Esophagus muscularis mucosa (tissue), 4 donors: ENCODE data around the gene ARMC9. TPM values are rescaled to one million over a fixed set of nuclear protein-coding genes. Genes with fewer than 3 reads are reported as not detected.
A peak's percentile ranks its signal among the peaks of the same experiment; 100 is the strongest.

Experiments used
- DNase-seq: peaks from one replicate; pipeline ENCODE4 v3.0.0-alpha.2; 2017; ENCODE audit errors: extremely low spot score
- H3K27ac ChIP-seq, 4 donors: fragments of 200-600 bp; sonication (generic); replicated peaks in 1 of 4; 1 replicate in 3 of 4; 2 replicates in 1 of 4; pipeline ENCODE4 v1.5.1; 2016 to 2019; ENCODE audit warnings: mild to moderate bottlenecking in 1 of 4
- H3K27me3 ChIP-seq, 4 donors: fragments of 200-600 bp; sonication (generic); one replicate each; pipeline versions ENCODE4 v1.5.1 to v1.6.0; 2016 to 2019
- H3K36me3 ChIP-seq, 4 donors: fragments of 200-600 bp; sonication (generic); one replicate each; pipeline ENCODE4 v1.5.1; 2016 to 2019
- H3K4me1 ChIP-seq, 4 donors: fragments of 200-600 bp; sonication (generic); one replicate each; pipeline ENCODE4 v1.5.1; 2016 to 2019
- H3K4me3 ChIP-seq, 4 donors: fragments of 200-600 bp; sonication (generic); 1 replicate in 2 of 4; 2 replicates in 2 of 4; pipeline ENCODE4 v1.5.1; 2016 to 2019; ENCODE audit warnings: mild to moderate bottlenecking in 4 of 4, moderate library complexity in 1 of 4
- H3K9me3 ChIP-seq, 4 donors: fragments of 200-600 bp; sonication (generic); 1 replicate in 3 of 4; 2 replicates in 1 of 4; pipeline ENCODE4 v1.5.1; 2016 to 2019
- EP300 ChIP-seq: sonication (generic); formaldehyde crosslinking; IDR thresholded peaks from one replicate; pipeline ENCODE4 v1.6.1; 2017; ENCODE audit warnings: antibody characterized with exemption
- POLR2A ChIP-seq: fragments of 450-650 bp; IDR thresholded peaks from one replicate; pipeline ENCODE4 v1.6.1; 2017; ENCODE audit warnings: antibody characterized with exemption, moderate library complexity, mild to moderate bottlenecking, low read depth
- POLR2AphosphoS5 ChIP-seq, 2 donors: sonication (generic); formaldehyde crosslinking; IDR thresholded peaks; one replicate each; pipeline ENCODE4 v1.6.1; 2017; ENCODE audit warnings: antibody characterized with exemption in 2 of 2
- WGBS: methylation state at CpG from one replicate; pipeline ENCODE4 v1.1.5; 2018; 5-methylcytosine and 5-hydroxymethylcytosine counted together
- intact Hi-C: fragments of 100-400 bp; cut with DNase I; formaldehyde crosslinking; loops from one replicate; pipeline ENCODE4 v1.15.1; 2023
- total RNA-seq, 4 donors: library from RNA; depleted of rRNA; stranded (reverse); fragments of >200 nt; gene quantifications; one replicate each; pipeline versions ENCODE4 v1.1.0 to v1.2.1, GENCODE V29; 2016
- TF ChIP-seq, protein P1 (sequence below), 3 experiments: fragments of 200-600 bp in 2 of 3; fragments of 450-650 bp in 1 of 3; sonication (generic) in 2 of 3; IDR thresholded peaks; one replicate each; pipeline ENCODE4 v1.5.1; 2017 to 2019; ENCODE audit warnings: antibody characterized with exemption in 3 of 3, mild to moderate bottlenecking in 2 of 3, moderate library complexity in 1 of 3

The ARMC9 gene
- total RNA-seq, 4 donors from 2014 or later = 119 to 262 (median 152) TPM

DNA sequence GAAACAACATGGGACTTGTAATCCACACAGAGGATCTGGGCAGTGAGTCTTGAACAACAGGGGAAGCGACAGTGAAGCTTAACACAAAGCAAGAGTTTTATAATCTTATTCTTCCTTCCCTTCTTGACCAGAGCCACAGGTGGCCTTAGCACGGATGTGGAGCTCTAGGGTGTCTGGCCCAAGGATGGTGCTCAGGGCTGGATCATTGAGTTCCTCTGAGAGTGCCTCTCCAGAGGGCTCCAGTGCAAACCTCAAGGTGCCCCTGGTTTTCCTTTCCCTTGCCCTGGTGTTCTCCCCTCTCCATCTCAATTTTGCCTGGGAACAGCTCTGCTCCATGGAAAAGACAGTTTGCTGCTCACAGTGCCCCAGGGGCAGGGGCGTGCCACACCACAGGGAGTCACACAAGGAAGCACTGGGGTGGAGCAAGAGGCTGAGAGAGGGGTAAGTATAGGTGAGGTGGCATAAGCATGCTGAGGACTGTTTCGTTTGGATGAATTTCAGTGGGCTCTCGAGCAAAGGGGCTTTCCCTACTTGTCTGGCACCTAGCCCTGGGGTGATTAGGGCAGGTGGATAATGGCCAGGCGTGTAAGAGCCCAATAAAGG lies 108.5 kb downstream of the ARMC9 start:
- WGBS = 86% methylated on average over 6 of the region's 6 CpGs
- peak; percentile 42 for DNase-seq
- no peak overlapping the region for H3K27ac ChIP-seq
- H3K36me3 ChIP-seq = peaks cover 0 to 41% (median 13%) of the 10 kb centered on the region in 4 donors
- no peaks in the 10 kb centered on the region for H3K27me3 ChIP-seq
- intact Hi-C loops = no loop called here
- TF ChIP-seq, protein P1, sequence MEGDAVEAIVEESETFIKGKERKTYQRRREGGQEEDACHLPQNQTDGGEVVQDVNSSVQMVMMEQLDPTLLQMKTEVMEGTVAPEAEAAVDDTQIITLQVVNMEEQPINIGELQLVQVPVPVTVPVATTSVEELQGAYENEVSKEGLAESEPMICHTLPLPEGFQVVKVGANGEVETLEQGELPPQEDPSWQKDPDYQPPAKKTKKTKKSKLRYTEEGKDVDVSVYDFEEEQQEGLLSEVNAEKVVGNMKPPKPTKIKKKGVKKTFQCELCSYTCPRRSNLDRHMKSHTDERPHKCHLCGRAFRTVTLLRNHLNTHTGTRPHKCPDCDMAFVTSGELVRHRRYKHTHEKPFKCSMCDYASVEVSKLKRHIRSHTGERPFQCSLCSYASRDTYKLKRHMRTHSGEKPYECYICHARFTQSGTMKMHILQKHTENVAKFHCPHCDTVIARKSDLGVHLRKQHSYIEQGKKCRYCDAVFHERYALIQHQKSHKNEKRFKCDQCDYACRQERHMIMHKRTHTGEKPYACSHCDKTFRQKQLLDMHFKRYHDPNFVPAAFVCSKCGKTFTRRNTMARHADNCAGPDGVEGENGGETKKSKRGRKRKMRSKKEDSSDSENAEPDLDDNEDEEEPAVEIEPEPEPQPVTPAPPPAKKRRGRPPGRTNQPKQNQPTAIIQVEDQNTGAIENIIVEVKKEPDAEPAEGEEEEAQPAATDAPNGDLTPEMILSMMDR (IDR thresholded peaks at IDR 0.05) = no peak
- no peak for TF ChIP-seq POLR2A
- no peak for TF ChIP-seq EP300
- no peak for TF ChIP-seq POLR2AphosphoS5 (IDR thresholded peaks at IDR 0.05)
- peaks cover 0 to 12% (median 9%) of the 10 kb centered on the region in 4 donors for H3K4me1 ChIP-seq
- no peak overlapping the region for H3K4me3 ChIP-seq
- no peaks in the 10 kb centered on the region for H3K9me3 ChIP-seq

GRCh38 chr2:231308219-231308618 lies 109.8 kb downstream of the ARMC9 start:
- 98% methylated on average over 6 of the region's 6 CpGs for WGBS
- H3K27ac ChIP-seq = no peak overlapping the region
- intact Hi-C loops = no loop called here

DNA sequence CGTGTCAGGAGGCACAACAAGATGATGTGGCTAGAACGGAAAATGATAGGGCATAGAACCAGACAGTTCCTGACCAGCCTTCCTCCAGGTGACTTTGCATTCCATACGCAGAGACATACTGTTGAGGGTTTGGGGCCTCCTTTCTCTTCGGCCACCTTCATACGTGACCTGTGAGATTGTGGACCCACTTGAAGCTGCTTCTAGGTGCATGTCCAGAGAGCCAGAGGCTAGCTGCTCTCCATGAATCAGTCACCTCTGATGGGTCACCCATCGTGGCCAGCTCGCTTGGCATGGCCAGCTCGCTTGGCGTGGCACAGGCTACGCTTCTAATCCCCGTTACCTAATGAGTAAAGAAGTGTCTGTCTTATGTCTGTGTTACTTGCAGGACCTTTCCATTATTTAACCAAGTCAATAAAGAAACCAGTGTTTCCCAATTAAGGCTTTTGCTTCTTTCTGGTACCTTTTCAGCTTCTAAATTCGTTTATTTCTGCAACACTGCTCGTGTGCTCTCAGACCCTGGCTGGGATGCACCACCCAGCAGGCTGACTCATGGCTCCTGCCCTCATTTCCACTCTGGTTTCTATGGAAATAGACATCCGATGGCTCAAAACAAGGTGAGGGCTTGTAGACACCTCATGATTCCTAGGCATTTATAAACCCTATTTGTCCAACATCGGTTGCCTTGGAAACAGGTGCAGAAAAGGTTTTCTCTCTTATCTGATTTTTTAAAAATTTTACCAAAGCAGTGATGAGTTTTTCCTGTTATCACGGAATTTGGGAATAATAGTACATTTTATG lies 110.4 kb downstream of the ARMC9 start:
- Histone ChIP-seq H3K27me3 (no peaks in the 10 kb centered on the region), H3K4me1 (peaks cover 0 to 12% (median 9%) of the 10 kb centered on the region in 4 donors), H3K4me3 (no peak overlapping the region), H3K36me3 (peaks cover 0 to 44% (median 11%) of the 10 kb centered on the region in 4 donors), H3K27ac (no peak overlapping the region), H3K9me3 (no peaks in the 10 kb centered on the region)
- DNase-seq = no peak
- 79% methylated on average over 16 of the region's 16 CpGs for WGBS
- TF ChIP-seq, protein P1 (IDR thresholded peaks at IDR 0.05) = no peak
- no peak for TF ChIP-seq EP300
- intact Hi-C loops = no loop called here

More at GRCh38 chr2:231308219-231308618, 109.8 kb downstream of the ARMC9 start:
- Histone ChIP-seq H3K4me3 (no peak overlapping the region), H3K9me3 (no peaks in the 10 kb centered on the region), H3K36me3 (peaks cover 0 to 46% (median 13%) of the 10 kb centered on the region in 4 donors), H3K27me3 (no peaks in the 10 kb centered on the region), H3K4me1 (peaks cover 0 to 12% (median 9%) of the 10 kb centered on the region in 4 donors)
- peak; percentile 53 for DNase-seq
- TF ChIP-seq, protein P1 (IDR thresholded peaks at IDR 0.05) = no peak
- no peak for TF ChIP-seq POLR2A
- TF ChIP-seq EP300 = no peak
- no peak for TF ChIP-seq POLR2AphosphoS5 (IDR thresholded peaks at IDR 0.05)

DNA sequence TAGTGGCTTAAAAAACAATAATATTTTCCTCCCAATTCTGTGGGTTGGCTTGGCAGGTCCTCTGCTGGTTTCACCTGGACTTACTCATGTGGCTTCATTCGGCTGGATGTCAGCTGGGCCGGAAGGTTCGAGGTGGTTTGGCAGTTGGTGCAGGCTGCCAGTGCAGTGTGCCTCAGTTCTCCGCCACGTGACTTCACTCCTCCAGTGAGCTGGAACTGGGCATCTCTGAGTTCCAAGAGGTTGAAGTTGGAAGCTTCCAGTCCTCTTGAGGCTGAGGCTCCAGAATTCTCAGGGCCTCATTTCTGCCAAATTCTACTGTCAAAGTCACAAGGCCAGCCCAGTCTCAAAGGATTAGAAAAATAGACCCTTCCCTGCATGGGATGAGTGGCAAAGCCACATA lies 113.6 kb downstream of the ARMC9 start:
- Histone ChIP-seq H3K27me3 (no peaks in the 10 kb centered on the region), H3K36me3 (peaks cover 0 to 50% (median 14%) of the 10 kb centered on the region in 4 donors), H3K9me3 (no peaks in the 10 kb centered on the region), H3K4me3 (no peak overlapping the region), H3K4me1 (peaks cover 0 to 12% (median 7%) of the 10 kb centered on the region in 4 donors), H3K27ac (no peak overlapping the region)
- intact Hi-C loops = no loop called here
- DNase-seq = no peak
- TF ChIP-seq POLR2AphosphoS5 (IDR thresholded peaks at IDR 0.05) = no peak
- no peak for TF ChIP-seq POLR2A
- TF ChIP-seq, protein P1 (IDR thresholded peaks at IDR 0.05) = no peak
- TF ChIP-seq EP300 = no peak
- 89% methylated on average over 3 of the region's 5 CpGs for WGBS
